PFSK-1 (cell line): ENCODE measurements around the gene ABHD14A.

Experiments used
- POLR2AphosphoS5 ChIP-seq: IDR thresholded peaks from 2 replicates; pipeline ENCODE4 v1.6.1; 2012; ENCODE audit warnings: low read depth, mild to moderate bottlenecking, control low read depth, low read length, moderate library complexity
- REST ChIP-seq, 2 experiments: IDR thresholded peaks; 2 replicates each; pipeline versions ENCODE4 v1.6.1 to v1.8.0; 2011 to 2012; ENCODE audit warnings: low read depth in 2 of 2, low read length in 2 of 2, control low read depth in 1 of 2, inconsistent platforms in 1 of 2, mild to moderate bottlenecking in 1 of 2, moderate library complexity in 1 of 2; ENCODE audit not compliant: insufficient read depth in 1 of 2

- TF ChIP-seq POLR2AphosphoS5: no peak
- no peak for TF ChIP-seq REST (IDR thresholded peaks at IDR 0.05; ENCODE audit: insufficient read depth in 1 of 2, low read depth in 2 of 2, low read length in 2 of 2)
Measured at GRCh38 chr3:51978143-51978502, 3.3 kb downstream of the ABHD14A start.
